GM19455 (cell line): Measurements from ENCODE around the gene SLC2A2.
A peak's percentile ranks its signal among the peaks of the same experiment; 100 is the strongest.

ENCODE experiments used
- ATAC-seq: cut with Tn5 transposase; IDR thresholded peaks from one replicate; pipeline ENCODE4 v1.9.1; 2021; ENCODE audit not compliant: unreplicated experiment

The SLC2A2 gene

GRCh38 chr3:171026597-171027293 is at the start of gene SLC2A2:
SLC2A2 (minus strand) TSS chr3:171026720; CDS start chr3:171026670, 50 bp downstream.
- no peak for ATAC-seq

DNA sequence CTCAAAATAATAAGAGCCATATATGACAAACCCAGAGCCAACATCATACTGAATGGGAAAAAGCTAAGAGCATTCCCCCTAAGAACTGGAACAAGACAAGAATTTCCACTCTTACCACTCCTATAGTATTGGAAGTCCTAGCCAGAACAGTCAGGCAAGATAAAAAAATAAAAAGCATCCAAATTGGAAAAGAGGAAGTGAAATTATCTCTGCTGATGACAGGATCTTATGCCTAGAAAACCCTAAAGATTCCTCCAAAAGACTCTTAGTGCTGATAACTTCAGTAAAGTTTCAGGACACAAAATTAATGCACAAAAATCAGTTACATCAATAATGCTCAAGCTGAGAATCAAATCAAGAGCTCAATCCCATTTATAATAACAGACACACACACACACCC is 45.9 kb upstream of the SLC2A2 start:
- ATAC-seq: no peak

- no peak for ATAC-seq
Observed at GRCh38 chr3:171068658-171069057, 42.1 kb upstream of the SLC2A2 start.

GRCh38 chr3:171066206-171066605 is 39.7 kb upstream of the SLC2A2 start:
- no peak for ATAC-seq

GRCh38 chr3:171065732-171066131 is 39.2 kb upstream of the SLC2A2 start:
- ATAC-seq: no peak

- ATAC-seq: no peak
Observed at GRCh38 chr3:171064461-171064860, 37.9 kb upstream of the SLC2A2 start.

GRCh38 chr3:171061749-171062148 is 35.2 kb upstream of the SLC2A2 start:
- no peak for ATAC-seq

DNA sequence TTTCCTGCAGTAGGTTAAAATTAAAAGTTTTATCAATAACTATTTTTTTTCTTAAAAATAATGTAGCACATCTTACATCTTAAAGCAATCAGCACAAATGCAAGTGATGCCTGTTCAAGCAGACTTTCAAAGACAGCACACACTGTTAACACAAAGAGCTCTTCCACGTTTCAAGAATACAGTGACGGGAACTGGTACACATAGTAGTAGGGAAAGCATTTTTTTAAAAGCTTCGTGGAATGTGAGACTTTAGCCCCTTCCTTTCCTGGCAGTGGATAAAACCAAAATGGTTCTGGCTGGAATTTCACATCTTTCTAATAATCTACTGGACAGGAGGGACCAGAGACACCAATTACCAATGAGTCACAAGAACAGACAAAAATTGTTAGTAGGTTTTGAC is 33.5 kb upstream of the SLC2A2 start:
- no peak for ATAC-seq

DNA sequence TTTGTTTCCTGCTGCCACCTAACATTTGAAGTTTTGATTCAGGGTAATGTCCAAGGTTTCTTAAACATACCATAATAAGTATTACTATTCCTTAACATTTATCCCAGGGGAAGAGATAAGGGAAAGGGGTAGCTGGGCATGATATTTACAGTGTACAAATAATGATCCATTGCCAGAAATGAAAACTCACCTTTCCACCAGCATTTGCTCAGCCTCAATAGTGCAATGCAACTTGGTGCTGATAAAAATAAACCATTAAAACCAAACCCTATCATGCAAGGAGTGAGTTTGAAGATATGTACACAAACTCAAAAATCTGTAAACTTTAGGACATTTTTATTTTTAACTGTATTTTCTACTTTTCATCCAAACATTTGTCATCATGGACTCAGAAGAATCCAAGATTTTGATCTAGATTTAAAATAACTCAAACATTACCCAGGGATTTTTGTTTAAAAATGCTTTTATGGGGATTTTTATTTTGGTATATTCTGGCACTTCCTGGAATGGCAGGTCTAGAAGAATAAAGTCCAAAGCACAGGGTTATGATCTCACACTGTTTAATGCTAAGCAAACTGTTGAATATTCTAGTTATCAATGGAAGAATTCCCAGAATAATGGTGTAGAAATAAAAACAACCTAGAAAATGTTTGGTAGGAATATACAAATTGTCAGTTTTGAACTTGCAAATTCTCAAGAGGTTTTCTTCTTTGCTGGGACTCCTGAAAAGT is 32.5 kb upstream of the SLC2A2 start:
- ATAC-seq: no peak

GRCh38 chr3:171058058-171058457 is 31.5 kb upstream of the SLC2A2 start:
- ATAC-seq: no peak

- no peak for ATAC-seq
Observed at GRCh38 chr3:171057072-171057471, 30.6 kb upstream of the SLC2A2 start.

DNA sequence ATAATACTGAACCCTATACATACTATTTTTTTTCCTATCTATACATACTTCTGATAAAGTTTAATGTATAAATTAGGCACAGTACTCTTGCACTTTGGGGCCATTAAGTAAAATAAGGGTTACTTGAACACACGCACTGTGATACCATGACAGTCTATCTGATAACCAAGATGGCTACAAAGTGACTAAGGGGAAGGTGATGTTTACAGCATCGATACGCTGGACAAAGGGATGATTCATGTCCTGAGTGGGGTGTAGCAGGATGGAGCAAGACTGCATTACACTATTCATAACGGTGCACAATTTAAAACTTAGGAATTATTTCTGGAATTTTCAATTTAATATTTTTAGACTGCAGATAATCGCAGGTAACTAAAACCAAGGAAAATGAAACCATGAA is 30.0 kb upstream of the SLC2A2 start:
- ATAC-seq: no peak

DNA sequence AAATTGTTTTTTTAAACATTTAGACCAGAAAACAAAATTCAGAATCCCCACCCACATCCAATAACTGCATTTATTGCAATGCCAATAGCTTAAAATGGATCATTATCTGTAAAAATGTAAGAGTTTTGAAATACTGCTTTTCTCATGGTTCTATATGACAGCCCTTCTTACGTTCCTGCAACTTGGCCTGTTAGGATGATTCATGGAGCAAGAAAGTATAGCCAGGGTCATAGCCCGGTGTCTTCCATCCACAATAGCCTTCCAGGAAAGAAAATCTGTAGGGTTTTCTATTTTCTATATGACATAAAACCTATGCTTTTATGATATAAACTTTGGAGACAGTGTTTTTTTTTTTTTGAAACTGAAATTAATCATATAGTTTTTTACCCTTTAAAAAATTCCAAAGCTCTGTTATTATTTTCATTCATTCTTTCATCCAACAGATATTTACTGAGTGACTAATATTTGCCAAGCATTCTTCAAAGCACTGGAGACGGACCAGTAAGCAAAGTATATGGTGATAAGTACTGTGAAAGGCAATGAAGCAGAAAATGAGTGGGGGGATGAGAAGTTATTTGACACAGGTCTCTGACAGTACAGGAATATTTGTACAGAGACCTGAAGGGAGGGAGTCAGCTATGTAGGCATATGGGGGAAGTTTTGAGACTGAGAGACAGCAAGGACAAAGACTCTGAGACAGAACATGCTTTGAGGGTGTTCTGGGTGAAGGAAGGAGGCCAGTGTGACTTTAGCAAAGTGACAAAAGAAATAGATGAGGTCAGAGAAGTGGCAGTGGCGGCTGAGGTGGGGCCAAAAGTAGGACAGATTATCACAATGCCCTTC is 29.0 kb upstream of the SLC2A2 start:
- ATAC-seq: no peak

GRCh38 chr3:171054921-171055320 is 28.4 kb upstream of the SLC2A2 start:
- no peak for ATAC-seq

- ATAC-seq: no peak
Observed at GRCh38 chr3:171054231-171054630, 27.7 kb upstream of the SLC2A2 start.

- peak; percentile 85 for ATAC-seq
Observed at GRCh38 chr3:171049861-171050444, 23.4 kb upstream of the SLC2A2 start.

DNA sequence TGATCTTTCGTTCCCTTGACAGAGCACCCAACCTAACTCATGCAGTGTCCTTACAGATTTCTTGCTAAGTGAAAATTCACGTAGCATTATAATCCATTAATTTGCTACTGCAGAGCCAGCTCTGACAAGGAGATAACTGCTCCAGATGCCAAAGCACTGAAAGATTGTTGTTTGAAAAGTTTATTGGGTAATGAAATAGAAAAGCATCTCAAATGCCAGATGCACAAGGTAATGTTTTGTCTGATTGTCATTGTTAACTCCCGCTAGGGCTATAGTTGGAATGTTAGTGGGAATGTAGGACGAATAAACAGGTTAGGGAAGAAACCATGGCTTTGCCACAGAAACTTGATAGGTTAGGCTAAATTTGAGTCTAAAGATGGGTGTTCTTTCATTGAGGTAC is 20.2 kb upstream of the SLC2A2 start:
- ATAC-seq: no peak

DNA sequence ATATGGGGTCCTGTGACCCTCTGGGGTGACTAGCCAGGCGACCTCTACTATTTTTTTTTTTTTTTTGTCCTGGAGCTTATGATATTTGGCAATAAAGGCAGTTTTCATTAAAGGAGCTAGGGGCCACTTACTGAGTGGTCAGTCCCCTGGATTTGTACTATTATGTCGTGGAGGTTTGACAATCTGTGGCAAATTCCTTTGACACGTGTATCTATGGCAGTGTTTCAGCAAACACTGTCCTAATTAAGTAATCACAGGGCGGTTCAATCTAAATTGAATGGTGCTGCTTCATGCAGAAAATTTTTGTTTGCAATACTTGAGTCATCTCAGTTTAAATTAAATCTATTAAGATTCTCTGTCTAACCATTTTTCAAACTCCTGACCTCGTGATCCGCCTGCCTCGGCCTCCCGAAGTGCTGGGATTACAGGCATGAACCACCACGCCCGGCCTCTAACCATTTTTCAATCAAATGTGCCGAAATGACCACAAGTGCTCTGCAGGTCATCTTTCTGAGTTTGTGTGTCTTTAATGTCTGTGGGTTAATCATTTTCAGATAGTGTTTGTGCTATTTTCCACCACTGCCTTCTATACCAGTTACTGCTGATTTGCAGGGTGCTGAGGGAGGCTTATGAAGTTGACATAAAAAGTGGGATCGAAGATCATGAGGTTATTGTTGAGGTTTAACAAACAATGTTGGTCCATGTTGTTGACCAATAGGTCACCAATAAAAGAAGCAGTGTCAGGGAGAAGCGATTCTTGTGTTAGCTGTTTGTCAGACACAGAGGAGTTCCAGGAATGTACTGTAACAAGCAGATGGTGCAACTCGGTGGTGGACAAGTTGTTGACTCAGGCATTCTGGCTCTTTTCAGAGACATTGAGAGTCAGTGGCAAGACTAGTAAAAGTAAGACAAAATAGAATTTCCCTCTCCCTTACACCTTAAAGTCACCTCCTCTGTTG is 18.6 kb upstream of the SLC2A2 start:
- ATAC-seq: no peak

- no peak for ATAC-seq
Observed at GRCh38 chr3:171044384-171044783, 17.9 kb upstream of the SLC2A2 start.

DNA sequence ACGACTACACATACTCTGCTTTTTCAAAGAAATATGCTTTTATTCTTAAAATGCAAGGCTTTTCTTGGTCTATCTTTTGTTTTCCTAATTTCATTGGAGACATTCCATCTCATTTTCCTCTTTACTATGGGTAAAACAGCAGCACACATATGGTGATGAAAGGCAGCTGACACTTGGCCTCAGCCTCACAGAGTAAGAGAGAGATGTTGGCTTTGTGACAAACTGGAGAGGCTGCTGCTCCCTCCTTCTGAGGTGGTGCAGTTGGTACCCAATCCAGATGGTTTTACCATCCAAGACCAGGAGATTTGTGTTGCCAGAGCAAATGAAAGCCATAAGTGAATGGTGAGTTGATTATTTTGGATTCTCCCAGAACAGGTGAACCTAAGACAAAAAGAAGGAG is 13.2 kb upstream of the SLC2A2 start:
- ATAC-seq: no peak
